ENCODE measurements around the gene SPRR4. TPM values are rescaled to one million over a fixed set of nuclear protein-coding genes. Genes with fewer than 3 reads are reported as not detected.

Gene SPRR4
- polyA plus RNA-seq, 1 donor from 2014 or later: not detected

DNA sequence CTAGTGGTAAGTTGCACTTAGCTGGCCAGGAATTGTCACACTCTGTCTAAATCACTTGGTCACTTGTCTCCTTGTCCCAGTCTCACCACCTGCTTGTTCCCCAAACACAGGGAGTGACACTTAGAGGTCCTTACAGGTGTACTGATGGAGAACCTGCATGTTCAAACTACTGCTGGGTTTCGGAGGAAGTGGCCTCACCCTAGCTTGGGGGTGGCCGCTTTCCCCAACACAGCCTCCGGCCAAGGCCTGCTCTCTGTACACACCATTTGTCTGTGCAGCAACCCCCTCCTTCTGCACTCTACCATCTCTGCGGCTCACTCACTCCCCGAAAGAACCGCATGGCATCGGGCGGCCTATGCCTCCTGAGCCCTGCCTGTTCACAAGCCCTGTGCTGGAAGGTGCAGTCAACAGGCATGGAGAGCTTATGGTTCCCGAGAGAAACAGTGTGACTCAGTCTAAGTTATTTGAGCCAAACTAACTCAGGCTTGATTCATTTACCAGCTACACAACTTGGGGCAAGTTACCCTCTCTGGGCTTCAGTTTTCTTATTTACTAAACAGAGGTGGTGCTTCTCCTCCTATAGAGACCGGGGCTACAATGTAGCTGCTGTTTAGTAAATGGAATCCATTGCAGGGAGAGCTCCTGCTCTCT, 10.5 kb upstream of the SPRR4 start:
- H3K79me2 ChIP-seq (replicated peaks; ENCODE audit: insufficient read depth, low read length): no peaks in the 10 kb centered on the region
- H3K27me3 ChIP-seq (ENCODE audit: insufficient read depth, low read depth, low read length): no peaks in the 10 kb centered on the region
- H3K36me3 ChIP-seq (ENCODE audit: insufficient read depth, low read length): no peaks in the 10 kb centered on the region
- no peak overlapping the region for H3K4me3 ChIP-seq (ENCODE audit: low read length)
- no peak overlapping the region for H3K4me2 ChIP-seq (ENCODE audit: low read length)
- H3K9me2 ChIP-seq (ENCODE audit: insufficient read depth, low read length): no peaks in the 10 kb centered on the region
- H3K9me3 ChIP-seq (ENCODE audit: low read length): no peaks in the 10 kb centered on the region
- no peaks in the 10 kb centered on the region for H3F3A ChIP-seq (ENCODE audit: insufficient read depth, low read length, poor library complexity, severe bottlenecking)
- no peak overlapping the region for H3K9ac ChIP-seq (ENCODE audit: low read length)
- no peak overlapping the region for H3K27ac ChIP-seq (ENCODE audit: low read length)
- H2AFZ ChIP-seq (ENCODE audit: low read depth, low read length): no peak overlapping the region
- TF ChIP-seq TAF1 (IDR thresholded peaks at IDR 0.05; ENCODE audit: low read depth) (no peak), RAD21 (conservative IDR thresholded peaks at IDR 0.05) (no peak), REST (IDR thresholded peaks at IDR 0.05; ENCODE audit: borderline replicate concordance) (no peak), EP300 (conservative IDR thresholded peaks at IDR 0.05; ENCODE audit: poor library complexity, severe bottlenecking) (no peak), SMC3 (conservative IDR thresholded peaks at IDR 0.05; ENCODE audit: poor library complexity) (no peak), MXI1 (conservative IDR thresholded peaks at IDR 0.05; ENCODE audit: poor library complexity, severe bottlenecking) (no peak), POLR2AphosphoS5 (IDR thresholded peaks at IDR 0.05) (no peak), EZH2 (IDR thresholded peaks at IDR 0.05; ENCODE audit: borderline replicate concordance, insufficient read depth, low read length, poor library complexity, severe bottlenecking) (no peak), CTCF (IDR thresholded peaks at IDR 0.05; ENCODE audit: poor library complexity, severe bottlenecking) (no peak)
- no peaks in the 10 kb centered on the region for H4K20me1 ChIP-seq (ENCODE audit: insufficient read depth)

DNA sequence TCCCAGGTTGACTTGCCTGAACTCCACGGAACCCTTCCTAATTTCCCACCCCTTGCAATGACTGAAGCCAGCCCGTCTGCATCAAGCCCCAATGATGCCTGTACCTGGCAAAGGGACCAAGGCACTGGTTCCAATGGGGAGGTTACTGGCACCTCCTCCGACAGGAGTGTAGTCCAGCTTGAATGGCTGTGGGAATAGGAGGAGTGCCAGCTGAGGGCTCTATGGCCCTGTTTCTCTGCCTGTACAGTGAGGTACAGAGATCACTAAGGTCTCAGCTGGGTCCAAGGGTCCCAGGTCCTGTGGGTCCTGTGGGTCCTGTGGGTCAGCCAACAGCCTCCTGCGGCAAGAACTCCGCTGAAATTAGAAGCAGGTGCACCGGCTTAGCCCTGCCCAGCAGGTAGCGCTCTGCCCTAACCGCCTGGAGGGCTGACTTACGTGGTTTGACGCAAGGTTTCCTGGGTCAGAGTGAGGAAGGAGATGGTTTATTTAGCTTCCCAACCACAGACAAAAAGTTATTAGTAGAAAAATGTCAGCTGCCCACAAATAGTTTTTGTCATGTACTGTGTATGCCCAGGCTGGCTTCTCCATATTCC, 9.9 kb upstream of the SPRR4 start:
- Histone ChIP-seq H3K4me3 (ENCODE audit: low read length) (no peak overlapping the region), H3K79me2 (replicated peaks; ENCODE audit: insufficient read depth, low read length) (no peaks in the 10 kb centered on the region), H3K27ac (ENCODE audit: low read length) (no peak overlapping the region), H4K20me1 (ENCODE audit: insufficient read depth) (no peaks in the 10 kb centered on the region), H2AFZ (ENCODE audit: low read depth, low read length) (no peak overlapping the region), H3K9ac (ENCODE audit: low read length) (no peak overlapping the region), H3K9me3 (ENCODE audit: low read length) (no peaks in the 10 kb centered on the region), H3K4me2 (ENCODE audit: low read length) (no peak overlapping the region), H3K36me3 (ENCODE audit: insufficient read depth, low read length) (no peaks in the 10 kb centered on the region), H3K27me3 (ENCODE audit: insufficient read depth, low read depth, low read length) (no peaks in the 10 kb centered on the region), H3F3A (ENCODE audit: insufficient read depth, low read length, poor library complexity, severe bottlenecking) (no peaks in the 10 kb centered on the region), H3K9me2 (ENCODE audit: insufficient read depth, low read length) (no peaks in the 10 kb centered on the region)
- TF ChIP-seq EZH2 (IDR thresholded peaks at IDR 0.05; ENCODE audit: borderline replicate concordance, insufficient read depth, low read length, poor library complexity, severe bottlenecking): no peak
- no peak for TF ChIP-seq POLR2AphosphoS5 (IDR thresholded peaks at IDR 0.05)
- TF ChIP-seq EP300 (conservative IDR thresholded peaks at IDR 0.05; ENCODE audit: poor library complexity, severe bottlenecking): no peak
- no peak for TF ChIP-seq TAF1 (IDR thresholded peaks at IDR 0.05; ENCODE audit: low read depth)
- no peak for TF ChIP-seq REST (IDR thresholded peaks at IDR 0.05; ENCODE audit: borderline replicate concordance)
- TF ChIP-seq RAD21 (conservative IDR thresholded peaks at IDR 0.05): no peak
- no peak for TF ChIP-seq CTCF (IDR thresholded peaks at IDR 0.05; ENCODE audit: poor library complexity, severe bottlenecking)
- TF ChIP-seq SMC3 (conservative IDR thresholded peaks at IDR 0.05; ENCODE audit: poor library complexity): no peak
- TF ChIP-seq MXI1 (conservative IDR thresholded peaks at IDR 0.05; ENCODE audit: poor library complexity, severe bottlenecking): no peak
